Measurements from ENCODE around the gene BCR.
A peak's percentile ranks its signal among the peaks of the same experiment; 100 is the strongest.

The BCR gene

GRCh38 chr22:23180893-23181720, 798 bp downstream of the BCR start:
- Histone ChIP-seq H3K4me3 (ENCODE audit: low read depth, low read length) (peak overlapping the region; percentile 77), H3K27me3 (ENCODE audit: control insufficient read depth, insufficient read depth, low read length) (no peaks in the 10 kb centered on the region), H3K4me1 (ENCODE audit: control insufficient read depth, insufficient read depth, low read length) (peaks cover 12% of the 10 kb centered on the region), H3K36me3 (ENCODE audit: control insufficient read depth, insufficient read depth, low read length) (peaks cover 5% of the 10 kb centered on the region), H3K9ac (ENCODE audit: low read depth, low read length) (peak overlapping the region; percentile 76), H3K9me3 (ENCODE audit: control insufficient read depth, insufficient read depth, low read length) (peaks cover 12% of the 10 kb centered on the region)

DNA sequence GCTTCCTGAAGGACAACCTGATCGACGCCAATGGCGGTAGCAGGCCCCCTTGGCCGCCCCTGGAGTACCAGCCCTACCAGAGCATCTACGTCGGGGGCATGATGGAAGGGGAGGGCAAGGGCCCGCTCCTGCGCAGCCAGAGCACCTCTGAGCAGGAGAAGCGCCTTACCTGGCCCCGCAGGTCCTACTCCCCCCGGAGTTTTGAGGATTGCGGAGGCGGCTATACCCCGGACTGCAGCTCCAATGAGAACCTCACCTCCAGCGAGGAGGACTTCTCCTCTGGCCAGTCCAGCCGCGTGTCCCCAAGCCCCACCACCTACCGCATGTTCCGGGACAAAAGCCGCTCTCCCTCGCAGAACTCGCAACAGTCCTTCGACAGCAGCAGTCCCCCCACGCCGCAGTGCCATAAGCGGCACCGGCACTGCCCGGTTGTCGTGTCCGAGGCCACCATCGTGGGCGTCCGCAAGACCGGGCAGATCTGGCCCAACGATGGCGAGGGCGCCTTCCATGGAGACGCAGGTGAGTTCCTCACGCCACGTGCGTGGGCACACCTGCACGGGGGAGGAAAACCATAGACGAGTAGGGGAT, 1.5 kb downstream of the BCR start:
- H3K4me1 ChIP-seq (ENCODE audit: control insufficient read depth, insufficient read depth, low read length): peaks cover 12% of the 10 kb centered on the region
- peak overlapping the region; percentile 54 for H3K9ac ChIP-seq (ENCODE audit: low read depth, low read length)
- H3K4me3 ChIP-seq (ENCODE audit: low read depth, low read length): peak overlapping the region; percentile 77
- H3K9me3 ChIP-seq (ENCODE audit: control insufficient read depth, insufficient read depth, low read length): peaks cover 6% of the 10 kb centered on the region
- H3K36me3 ChIP-seq (ENCODE audit: control insufficient read depth, insufficient read depth, low read length): peaks cover 5% of the 10 kb centered on the region
- H3K27me3 ChIP-seq (ENCODE audit: control insufficient read depth, insufficient read depth, low read length): no peaks in the 10 kb centered on the region

- H3K4me3 ChIP-seq (ENCODE audit: low read depth, low read length): peak overlapping the region; percentile 77
- peaks cover 5% of the 10 kb centered on the region for H3K36me3 ChIP-seq (ENCODE audit: control insufficient read depth, insufficient read depth, low read length)
- H3K9me3 ChIP-seq (ENCODE audit: control insufficient read depth, insufficient read depth, low read length): no peaks in the 10 kb centered on the region
- no peaks in the 10 kb centered on the region for H3K27me3 ChIP-seq (ENCODE audit: control insufficient read depth, insufficient read depth, low read length)
- peak overlapping the region; percentile 30 for H3K9ac ChIP-seq (ENCODE audit: low read depth, low read length)
- peaks cover 12% of the 10 kb centered on the region for H3K4me1 ChIP-seq (ENCODE audit: control insufficient read depth, insufficient read depth, low read length)
These were observed 2.2 kb downstream of the BCR start for GRCh38 chr22:23182309-23183060.

GRCh38 chr22:23183061-23183698, 2.9 kb downstream of the BCR start:
- no peaks in the 10 kb centered on the region for H3K27me3 ChIP-seq (ENCODE audit: control insufficient read depth, insufficient read depth, low read length)
- H3K9ac ChIP-seq (ENCODE audit: low read depth, low read length): peak overlapping the region; percentile 30
- no peaks in the 10 kb centered on the region for H3K9me3 ChIP-seq (ENCODE audit: control insufficient read depth, insufficient read depth, low read length)
- peaks cover 7% of the 10 kb centered on the region for H3K36me3 ChIP-seq (ENCODE audit: control insufficient read depth, insufficient read depth, low read length)
- peak overlapping the region; percentile 77 for H3K4me3 ChIP-seq (ENCODE audit: low read depth, low read length)
- H3K4me1 ChIP-seq (ENCODE audit: control insufficient read depth, insufficient read depth, low read length): peaks cover 12% of the 10 kb centered on the region

GRCh38 chr22:23184100-23184763, 3.9 kb downstream of the BCR start:
- Histone ChIP-seq H3K27me3 (ENCODE audit: control insufficient read depth, insufficient read depth, low read length) (no peaks in the 10 kb centered on the region), H3K4me1 (ENCODE audit: control insufficient read depth, insufficient read depth, low read length) (peaks cover 12% of the 10 kb centered on the region), H3K9me3 (ENCODE audit: control insufficient read depth, insufficient read depth, low read length) (no peaks in the 10 kb centered on the region), H3K4me3 (ENCODE audit: low read depth, low read length) (peak overlapping the region; percentile 77), H3K9ac (ENCODE audit: low read depth, low read length) (no peak overlapping the region), H3K36me3 (ENCODE audit: control insufficient read depth, insufficient read depth, low read length) (peaks cover 10% of the 10 kb centered on the region)

DNA sequence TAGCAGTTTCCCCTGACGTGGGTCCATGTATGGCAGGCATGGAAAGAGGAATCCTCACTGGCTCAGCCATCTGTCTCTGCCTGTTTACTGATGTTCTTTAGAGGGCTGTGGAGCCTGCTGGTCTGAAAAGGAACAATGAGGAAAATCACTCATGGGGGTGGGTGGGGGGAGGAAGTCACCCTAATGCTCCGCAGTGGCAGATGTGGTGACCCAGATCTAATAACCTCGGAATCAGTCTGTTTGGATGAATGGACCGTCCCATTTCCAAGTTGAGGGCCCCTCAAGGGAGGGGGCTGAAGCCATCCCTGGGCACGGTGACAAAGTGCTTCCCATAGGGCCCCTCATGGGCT, 4.4 kb downstream of the BCR start:
- peaks cover 10% of the 10 kb centered on the region for H3K36me3 ChIP-seq (ENCODE audit: control insufficient read depth, insufficient read depth, low read length)
- H3K4me1 ChIP-seq (ENCODE audit: control insufficient read depth, insufficient read depth, low read length): peaks cover 12% of the 10 kb centered on the region
- no peak overlapping the region for H3K4me3 ChIP-seq (ENCODE audit: low read depth, low read length)
- no peak overlapping the region for H3K9ac ChIP-seq (ENCODE audit: low read depth, low read length)
- H3K27me3 ChIP-seq (ENCODE audit: control insufficient read depth, insufficient read depth, low read length): no peaks in the 10 kb centered on the region
- no peaks in the 10 kb centered on the region for H3K9me3 ChIP-seq (ENCODE audit: control insufficient read depth, insufficient read depth, low read length)

DNA sequence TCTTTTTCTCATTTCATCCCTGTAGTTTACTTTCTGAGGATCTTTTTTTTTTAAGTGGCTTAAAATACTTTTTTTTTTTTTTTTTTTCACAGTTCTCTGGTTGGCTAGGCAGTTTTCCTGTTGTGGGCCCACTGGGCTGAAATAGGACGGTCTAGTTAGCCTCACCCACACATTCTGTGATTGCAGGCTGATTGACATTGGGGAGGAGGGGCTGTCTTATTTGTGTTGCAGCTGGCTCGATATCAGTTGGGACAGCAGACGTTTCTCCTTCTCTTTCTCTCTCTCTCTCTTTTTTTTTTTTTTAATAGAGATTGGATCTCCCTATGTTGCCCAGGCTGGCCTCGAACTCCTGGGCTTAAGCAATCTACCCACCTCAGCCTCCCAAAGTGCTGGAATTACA, 6.9 kb downstream of the BCR start:
- no peaks in the 10 kb centered on the region for H3K27me3 ChIP-seq (ENCODE audit: control insufficient read depth, insufficient read depth, low read length)
- H3K9ac ChIP-seq (ENCODE audit: low read depth, low read length): no peak overlapping the region
- no peak overlapping the region for H3K4me3 ChIP-seq (ENCODE audit: low read depth, low read length)
- H3K4me1 ChIP-seq (ENCODE audit: control insufficient read depth, insufficient read depth, low read length): peaks cover 10% of the 10 kb centered on the region
- H3K36me3 ChIP-seq (ENCODE audit: control insufficient read depth, insufficient read depth, low read length): peaks cover 5% of the 10 kb centered on the region
- H3K9me3 ChIP-seq (ENCODE audit: control insufficient read depth, insufficient read depth, low read length): no peaks in the 10 kb centered on the region

- Histone ChIP-seq H3K4me1 (ENCODE audit: control insufficient read depth, insufficient read depth, low read length) (peaks cover 3% of the 10 kb centered on the region), H3K4me3 (ENCODE audit: low read depth, low read length) (no peak overlapping the region), H3K36me3 (ENCODE audit: control insufficient read depth, insufficient read depth, low read length) (peaks cover 8% of the 10 kb centered on the region), H3K27me3 (ENCODE audit: control insufficient read depth, insufficient read depth, low read length) (no peaks in the 10 kb centered on the region), H3K9ac (ENCODE audit: low read depth, low read length) (peak overlapping the region; percentile 47), H3K9me3 (ENCODE audit: control insufficient read depth, insufficient read depth, low read length) (no peaks in the 10 kb centered on the region)
These were observed 7.8 kb downstream of the BCR start for GRCh38 chr22:23187871-23188700.

GRCh38 chr22:23190526-23190925, 10.2 kb downstream of the BCR start:
- peaks cover 2% of the 10 kb centered on the region for H3K4me1 ChIP-seq (ENCODE audit: control insufficient read depth, insufficient read depth, low read length)
- H3K36me3 ChIP-seq (ENCODE audit: control insufficient read depth, insufficient read depth, low read length): peaks cover 9% of the 10 kb centered on the region
- H3K4me3 ChIP-seq (ENCODE audit: low read depth, low read length): no peak overlapping the region
- H3K27me3 ChIP-seq (ENCODE audit: control insufficient read depth, insufficient read depth, low read length): no peaks in the 10 kb centered on the region
- H3K9ac ChIP-seq (ENCODE audit: low read depth, low read length): no peak overlapping the region
- no peaks in the 10 kb centered on the region for H3K9me3 ChIP-seq (ENCODE audit: control insufficient read depth, insufficient read depth, low read length)

DNA sequence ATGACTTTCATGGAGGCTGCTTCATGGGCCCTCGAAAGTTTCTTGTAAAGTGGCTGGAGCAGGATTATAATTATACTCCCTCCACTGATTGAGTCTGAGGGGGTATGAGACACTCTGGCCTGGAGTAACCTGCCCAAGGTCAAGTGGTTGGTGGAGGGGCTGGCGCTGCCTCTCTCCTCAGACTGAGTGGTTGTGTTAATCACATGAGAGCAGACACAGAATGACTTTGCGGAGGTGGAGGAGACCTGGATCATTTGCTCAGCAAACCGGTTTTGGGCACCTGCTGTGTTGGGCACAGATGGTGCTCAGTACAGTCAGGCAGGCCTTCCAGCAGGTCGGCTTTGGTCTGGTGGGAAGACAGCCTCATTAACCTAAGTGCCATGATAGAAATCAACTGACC, 11.8 kb downstream of the BCR start:
- no peak overlapping the region for H3K4me3 ChIP-seq (ENCODE audit: low read depth, low read length)
- H3K9me3 ChIP-seq (ENCODE audit: control insufficient read depth, insufficient read depth, low read length): no peaks in the 10 kb centered on the region
- peaks cover 2% of the 10 kb centered on the region for H3K4me1 ChIP-seq (ENCODE audit: control insufficient read depth, insufficient read depth, low read length)
- H3K9ac ChIP-seq (ENCODE audit: low read depth, low read length): no peak overlapping the region
- H3K27me3 ChIP-seq (ENCODE audit: control insufficient read depth, insufficient read depth, low read length): no peaks in the 10 kb centered on the region
- H3K36me3 ChIP-seq (ENCODE audit: control insufficient read depth, insufficient read depth, low read length): peaks cover 9% of the 10 kb centered on the region
